H1 (cell line): ENCODE measurements around the gene ARHGEF40. TPM values are rescaled to one million over a fixed set of nuclear protein-coding genes. Genes with fewer than 3 reads are reported as not detected.

ENCODE experiments used
- BACH1 ChIP-seq: IDR thresholded peaks from 2 replicates; pipeline ENCODE4 v1.6.1; 2012; ENCODE audit warnings: low read length, improper control_type of control experiment
- polyA plus RNA-seq, 7 experiments: library from polyadenylated mRNA; depleted of rRNA in 3 of 7; stranded (reverse) in 5 of 7; unstranded in 2 of 7; fragments of >200 nt in 5 of 7; fragments of 200-250 nt in 2 of 7; gene quantifications; 1 replicate in 5 of 7; 2 replicates in 1 of 7; 4 replicates in 1 of 7; pipeline versions ENCODE4 v1.2.1 to v1.2.3, GENCODE V29; 2011 to 2013; ENCODE audit warnings: missing spikeins in 2 of 7, mixed read lengths in 2 of 7
- total RNA-seq: library from RNA; stranded (reverse); fragmentation: NEBNext Ultra II Directional; extraction: Animal tissue kit (Norgen Biotek cat#: 25700); gene quantifications from 2 replicates; pipeline ENCODE4 v1.2.1, GENCODE V29; 2021

ARHGEF40 gene
- total and polyA plus RNA-seq, 2 of the 8 experiments (the other 6 are each of a cell fraction or from before 2014, with no cell fraction given), result 53.1 to 101 TPM

GRCh38 chr14:21049271-21049673 is 20.8 kb upstream of the ARHGEF40 start (continued):
- no peak for TF ChIP-seq BACH1
